ENCODE measurements around the gene UBASH3B. TPM values are rescaled to one million over a fixed set of nuclear protein-coding genes. Genes with fewer than 3 reads are reported as not detected.
A peak's percentile ranks its signal among the peaks of the same experiment; 100 is the strongest.

UBASH3B gene
- total RNA-seq, 4 donors from 2014 or later, result 2.7 to 16.4 (median 9.7) TPM

- peak overlapping the region in 3 of 4 donors; percentile 36 to 64 (median 52) for H3K27ac ChIP-seq
- H3K4me3 ChIP-seq, result peak overlapping the region in 1 of 4 donors; percentile 26
- intact Hi-C loops (cut with DNase I), result no loop called here
- 39 to 69% methylated on average over 8 to 14 of the region's 14 CpGs for WGBS, 2 donors
- no peaks in the 10 kb centered on the region for H3K9me3 ChIP-seq
- H3K36me3 ChIP-seq, result no peaks in the 10 kb centered on the region
- H3K27me3 ChIP-seq, result no peaks in the 10 kb centered on the region
- TF ChIP-seq POLR2A (IDR thresholded peaks at IDR 0.05), result no peak
- TF ChIP-seq CTCF (IDR thresholded peaks at IDR 0.05), result no peak
- peaks cover 0 to 19% (median 6%) of the 10 kb centered on the region in 3 donors for H3K4me1 ChIP-seq
- no peak for DNase-seq
Measured at GRCh38 chr11:122690801-122691548, 35.5 kb downstream of the UBASH3B start.

GRCh38 chr11:122691549-122692150 is 36.1 kb downstream of the UBASH3B start:
- Histone ChIP-seq H3K36me3 (no peaks in the 10 kb centered on the region), H3K27ac (peak overlapping the region; percentile 2 to 64 (median 44)), H3K4me1 (peaks cover 0 to 12% (median 6%) of the 10 kb centered on the region in 3 donors), H3K9me3 (no peaks in the 10 kb centered on the region), H3K27me3 (no peaks in the 10 kb centered on the region), H3K4me3 (no peak overlapping the region)
- no peak for TF ChIP-seq CTCF (IDR thresholded peaks at IDR 0.05)
- TF ChIP-seq POLR2A (IDR thresholded peaks at IDR 0.05), result no peak
- 83 to 86% methylated on average over 4 of the region's 4 CpGs for WGBS, 2 donors
- DNase-seq, result no peak
- intact Hi-C loops (cut with DNase I), result no loop called here

DNA sequence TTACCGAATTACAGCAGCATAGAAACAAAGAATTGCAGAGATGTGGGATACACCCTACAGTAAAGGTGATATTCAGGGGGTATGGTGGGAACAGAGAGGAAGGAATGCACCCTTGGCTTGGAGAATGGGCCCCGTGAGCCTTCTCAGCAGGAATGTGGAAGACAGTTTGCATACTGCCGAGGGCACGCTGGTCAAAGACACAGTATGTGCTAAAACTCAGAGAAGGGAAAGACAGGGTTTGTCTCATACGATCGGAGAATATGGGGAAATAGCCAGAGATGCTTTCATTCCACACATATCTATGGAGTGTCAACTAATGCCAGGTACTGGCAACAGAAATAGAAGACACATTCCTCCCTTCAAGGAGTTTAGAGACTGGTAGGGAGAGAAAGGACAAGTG is 36.9 kb downstream of the UBASH3B start:
- Histone ChIP-seq H3K4me3 (no peak overlapping the region), H3K27me3 (no peaks in the 10 kb centered on the region), H3K4me1 (peaks cover 0 to 15% (median 6%) of the 10 kb centered on the region in 3 donors), H3K9me3 (no peaks in the 10 kb centered on the region), H3K36me3 (no peaks in the 10 kb centered on the region), H3K27ac (no peak overlapping the region)
- WGBS, 2 donors, result 72 to 76% methylated on average over 6 of the region's 6 CpGs
- TF ChIP-seq CTCF (IDR thresholded peaks at IDR 0.05) (no peak), POLR2A (IDR thresholded peaks at IDR 0.05) (no peak)
- intact Hi-C loops (cut with DNase I), result no loop called here
- no peak for DNase-seq

DNA sequence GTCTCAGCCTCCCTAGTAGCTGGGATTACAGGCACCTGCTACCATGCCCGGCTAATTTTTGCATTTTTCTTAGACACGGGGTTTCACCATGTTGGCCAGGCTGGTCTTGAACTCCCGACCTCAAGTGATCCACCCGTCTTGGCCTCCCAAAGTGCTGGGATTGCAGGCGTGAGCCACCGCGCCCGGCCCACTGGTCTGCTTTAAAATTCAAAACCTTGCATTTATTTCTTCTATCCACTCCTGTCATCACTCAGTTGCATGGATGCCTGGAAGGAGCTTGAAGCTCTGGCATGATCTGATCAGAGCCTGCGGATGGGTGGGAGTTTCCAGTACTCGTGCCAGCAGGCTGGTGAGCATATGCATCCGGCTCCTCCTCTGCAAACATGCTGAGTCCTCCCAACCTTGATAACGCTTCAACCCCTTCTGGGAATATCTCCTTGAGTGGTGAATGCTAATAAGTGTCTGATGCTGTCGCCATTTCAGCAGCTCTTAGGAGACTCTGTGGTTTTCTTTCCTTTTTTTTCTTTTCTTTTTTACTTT is 39.6 kb downstream of the UBASH3B start:
- no peak for TF ChIP-seq CTCF (IDR thresholded peaks at IDR 0.05)
- no peak for TF ChIP-seq POLR2A (IDR thresholded peaks at IDR 0.05)
- Histone ChIP-seq H3K27ac (no peak overlapping the region), H3K9me3 (no peaks in the 10 kb centered on the region), H3K4me3 (no peak overlapping the region), H3K36me3 (no peaks in the 10 kb centered on the region), H3K27me3 (no peaks in the 10 kb centered on the region), H3K4me1 (peaks cover 0 to 25% (median 6%) of the 10 kb centered on the region in 3 donors)
- DNase-seq, result no peak
- intact Hi-C loops (cut with DNase I), result no loop called here
- 92 to 94% methylated on average over 12 to 13 of the region's 13 CpGs for WGBS, 2 donors

DNA sequence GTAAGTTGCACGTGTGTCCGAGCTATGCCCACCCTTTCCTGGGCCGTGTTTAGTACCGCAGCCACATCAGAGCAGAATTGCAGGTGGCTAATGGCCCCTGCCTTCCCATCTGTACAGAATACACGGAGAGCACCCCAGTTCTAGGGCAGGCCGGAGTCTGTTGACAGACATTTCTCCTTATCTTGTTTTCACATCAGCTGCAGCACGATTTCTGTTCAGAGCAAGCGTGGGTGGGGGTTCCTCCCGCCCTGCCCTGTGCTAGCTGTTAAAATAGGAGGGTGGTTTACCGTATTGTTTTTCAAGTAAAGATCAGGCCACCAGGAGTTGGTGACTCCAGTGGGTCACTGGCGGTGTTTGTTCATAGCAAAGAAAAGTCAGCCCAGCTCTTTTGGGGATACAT is 41.1 kb downstream of the UBASH3B start:
- intact Hi-C loops (cut with DNase I), result no loop called here
- H3K27ac ChIP-seq, result peak overlapping the region in 1 of 4 donors; percentile 5
- 78 to 83% methylated on average over 7 to 11 of the region's 11 CpGs for WGBS, 2 donors

More for the DNA sequence above, 41.1 kb downstream of the UBASH3B start:
- Histone ChIP-seq H3K27me3 (no peaks in the 10 kb centered on the region), H3K4me1 (peaks cover 0 to 18% (median 2%) of the 10 kb centered on the region in 3 donors), H3K4me3 (no peak overlapping the region), H3K36me3 (no peaks in the 10 kb centered on the region), H3K9me3 (no peaks in the 10 kb centered on the region)
- no peak for TF ChIP-seq POLR2A (IDR thresholded peaks at IDR 0.05)
- DNase-seq, result no peak
